ENCODE results near the gene SPATA17. TPM values are rescaled to one million over a fixed set of nuclear protein-coding genes. Genes with fewer than 3 reads are reported as not detected.

SPATA17 gene
- total RNA-seq, 1 donor = 1.8 TPM

GRCh38 chr1:217715681-217716080 lies 84.5 kb downstream of the SPATA17 start:
- no peak for TF ChIP-seq CTCF (IDR thresholded peaks at IDR 0.05; ENCODE audit: insufficient read depth, low read length)
- DNase-seq (ENCODE audit: low read depth) = no peak

GRCh38 chr1:217717959-217718358 lies 86.8 kb downstream of the SPATA17 start:
- TF ChIP-seq CTCF (IDR thresholded peaks at IDR 0.05; ENCODE audit: insufficient read depth, low read length) = no peak
- no peak overlapping the region for H3K4me3 ChIP-seq (ENCODE audit: low read depth, low read length)
- no peak for DNase-seq (ENCODE audit: low read depth)

More at GRCh38 chr1:217715681-217716080, 84.5 kb downstream of the SPATA17 start:
- H3K4me3 ChIP-seq (ENCODE audit: low read depth, low read length) = no peak overlapping the region

GRCh38 chr1:217718873-217719272 lies 87.7 kb downstream of the SPATA17 start:
- no peak for TF ChIP-seq CTCF (IDR thresholded peaks at IDR 0.05; ENCODE audit: insufficient read depth, low read length)
- DNase-seq (ENCODE audit: low read depth) = no peak
- H3K4me3 ChIP-seq (ENCODE audit: low read depth, low read length) = no peak overlapping the region

- no peak for DNase-seq (ENCODE audit: low read depth)
- TF ChIP-seq CTCF (IDR thresholded peaks at IDR 0.05; ENCODE audit: insufficient read depth, low read length) = no peak
- no peak overlapping the region for H3K4me3 ChIP-seq (ENCODE audit: low read depth, low read length)
Measured at GRCh38 chr1:217721692-217722091, 90.5 kb downstream of the SPATA17 start.

GRCh38 chr1:217734973-217735372 lies 103.8 kb downstream of the SPATA17 start:
- TF ChIP-seq CTCF (IDR thresholded peaks at IDR 0.05; ENCODE audit: insufficient read depth, low read length) = no peak
- peak; percentile 39 for DNase-seq (ENCODE audit: low read depth)
- H3K4me3 ChIP-seq (ENCODE audit: low read depth, low read length) = no peak overlapping the region

GRCh38 chr1:217747156-217747769 lies 116.1 kb downstream of the SPATA17 start:
- peak; percentile 59 for DNase-seq (ENCODE audit: low read depth)
- TF ChIP-seq CTCF (IDR thresholded peaks at IDR 0.05; ENCODE audit: insufficient read depth, low read length) = peak; percentile 79
- H3K4me3 ChIP-seq (ENCODE audit: low read depth, low read length) = no peak overlapping the region

- DNase-seq (ENCODE audit: low read depth) = no peak
- no peak overlapping the region for H3K4me3 ChIP-seq (ENCODE audit: low read depth, low read length)
- TF ChIP-seq CTCF (IDR thresholded peaks at IDR 0.05; ENCODE audit: insufficient read depth, low read length) = no peak
Measured at GRCh38 chr1:217769768-217770167, 138.6 kb downstream of the SPATA17 start.

All from fibroblast of the aortic adventitia (primary cell).